GM23338 (cell line): ENCODE measurements around the gene MYO18B. TPM values are rescaled to one million over a fixed set of nuclear protein-coding genes. Genes with fewer than 3 reads are reported as not detected.

Source experiments
- ATAC-seq: fragments of 200-7000 bp; cut with Tn5 transposase; 3 replicates; pipeline ENCODE4 v1.9.1; 2020
- DNase-seq: peaks from one replicate; pipeline ENCODE4 v3.0.0-alpha.2; 2015; ENCODE audit warnings: low spot score
- H2AFZ ChIP-seq: fragments of 200-600 bp; sonication (generic); 2 replicates; pipeline ENCODE4 v1.8.0; 2016; ENCODE audit warnings: antibody characterized with exemption, mild to moderate bottlenecking, moderate library complexity
- H3F3A ChIP-seq: fragments of 200-600 bp; sonication (generic); replicated peaks from 2 replicates; pipeline ENCODE4 v1.8.0; 2017; ENCODE audit warnings: antibody characterized with exemption, mixed run types, low read depth
- H3K27ac ChIP-seq: fragments of 200-600 bp; sonication (generic); 2 replicates; pipeline ENCODE4 v1.6.1; 2016; ENCODE audit warnings: low read depth
- H3K27me3 ChIP-seq: fragments of 200-600 bp; sonication (generic); 2 replicates; pipeline ENCODE4 v1.8.0; 2016; ENCODE audit warnings: mild to moderate bottlenecking, mixed run types, moderate library complexity; ENCODE audit not compliant: insufficient read depth
- H3K36me3 ChIP-seq: fragments of 200-600 bp; sonication (generic); 2 replicates; pipeline ENCODE4 v1.8.0; 2016; ENCODE audit warnings: mild to moderate bottlenecking; ENCODE audit not compliant: insufficient read depth
- H3K4me1 ChIP-seq: fragments of 200-600 bp; sonication (generic); 2 replicates; pipeline ENCODE4 v1.8.0; 2016; ENCODE audit warnings: mild to moderate bottlenecking, moderate library complexity; ENCODE audit not compliant: insufficient read depth
- H3K4me2 ChIP-seq: fragments of 200-600 bp; sonication (generic); 2 replicates; pipeline ENCODE4 v1.7.1; 2017; ENCODE audit warnings: mixed run types
- H3K4me3 ChIP-seq: fragments of 200-600 bp; sonication (generic); 2 replicates; pipeline ENCODE4 v1.6.1; 2016; ENCODE audit warnings: mixed run types
- H3K79me2 ChIP-seq: fragments of 200-600 bp; sonication (generic); replicated peaks from 2 replicates; pipeline ENCODE4 v1.8.0; 2017; ENCODE audit warnings: mild to moderate bottlenecking; ENCODE audit not compliant: insufficient read depth
- H3K9me2 ChIP-seq: fragments of 200-600 bp; sonication (generic); 2 replicates; pipeline ENCODE4 v1.8.0; 2017; ENCODE audit not compliant: insufficient read depth
- H4K20me1 ChIP-seq: fragments of 200-600 bp; sonication (generic); replicated peaks from 2 replicates; pipeline ENCODE4 v1.8.0; 2017; ENCODE audit warnings: mild to moderate bottlenecking; ENCODE audit not compliant: insufficient read depth
- H3K27ac Mint-ChIP-seq: 2 replicates; pipeline ENCODE4 v1.8.0; 2020; ENCODE audit warnings: inconsistent platforms, mild to moderate bottlenecking, moderate library complexity, mixed read lengths
- H3K27me3 Mint-ChIP-seq: 3 replicates; pipeline ENCODE4 v1.8.0; 2022; ENCODE audit warnings: low read depth, mild to moderate bottlenecking, moderate library complexity, mixed read lengths, inconsistent platforms; ENCODE audit not compliant: insufficient read depth, poor library complexity
- H3K36me3 Mint-ChIP-seq: 3 replicates; pipeline ENCODE4 v1.8.0; 2021; ENCODE audit warnings: low read depth, mild to moderate bottlenecking, inconsistent platforms, moderate library complexity, mixed read lengths
- H3K4me1 Mint-ChIP-seq: 3 replicates; pipeline ENCODE4 v1.8.0; 2020; ENCODE audit warnings: mild to moderate bottlenecking, inconsistent platforms, mixed read lengths
- H3K4me3 Mint-ChIP-seq: 3 replicates; pipeline ENCODE4 v1.8.0; 2021; ENCODE audit warnings: moderate library complexity, mild to moderate bottlenecking, inconsistent platforms, mixed read lengths
- H3K9me3 Mint-ChIP-seq: 3 replicates; pipeline ENCODE4 v1.8.0; 2020; ENCODE audit warnings: moderate library complexity, mild to moderate bottlenecking, inconsistent platforms, mixed read lengths
- CREB1 ChIP-seq: fragments of 250-450 bp; sonication (Bioruptor Pico); IDR thresholded peaks from 2 replicates; pipeline ENCODE4 v1.5.0; 2020; ENCODE audit warnings: low read depth, mild to moderate bottlenecking, moderate library complexity
- EZH2 ChIP-seq: fragments of 200-600 bp; sonication (generic); IDR thresholded peaks from one replicate; pipeline ENCODE4 v1.8.0; 2017; ENCODE audit warnings: antibody characterized with exemption, mild to moderate bottlenecking, low read depth; ENCODE audit not compliant: unreplicated experiment
- NANOG ChIP-seq: IDR thresholded peaks from 2 replicates; pipeline ENCODE4 v1.6.1; 2016; ENCODE audit warnings: antibody characterized with exemption, borderline replicate concordance
- POLR2AphosphoS5 ChIP-seq: IDR thresholded peaks from 2 replicates; pipeline ENCODE4 v1.6.1; 2016; ENCODE audit warnings: antibody characterized with exemption, low read depth
- STAT1 ChIP-seq: IDR thresholded peaks from one replicate; pipeline ENCODE4 v1.6.1; 2016; ENCODE audit warnings: antibody characterized with exemption; ENCODE audit not compliant: unreplicated experiment
- ZNF114 ChIP-seq: fragments of 250-450 bp; sonication (Bioruptor Pico); IDR thresholded peaks from 2 replicates; pipeline ENCODE4 v1.5.0; 2020; ENCODE audit warnings: mild to moderate bottlenecking, moderate library complexity
- ZNF331 ChIP-seq: fragments of 250-450 bp; sonication (Bioruptor Pico); IDR thresholded peaks from 2 replicates; pipeline ENCODE4 v1.5.0; 2020; ENCODE audit warnings: low read depth, mild to moderate bottlenecking, moderate library complexity
- polyA plus RNA-seq: library from polyadenylated mRNA; unstranded; fragments of >200 nt; fragmentation: Nextera tagmentation; extraction: Ambion mirVana; gene quantifications from 2 replicates; pipeline ENCODE4 v1.2.1, GENCODE V29; 2016
- total RNA-seq: library from RNA; depleted of rRNA; stranded (reverse); fragments of >200 nt; shearing (Covaris generic); gene quantifications from 2 replicates; pipeline ENCODE4 v1.2.3, GENCODE V29; 2014
- TF ChIP-seq, protein P1 (sequence below): IDR thresholded peaks from 2 replicates; pipeline ENCODE4 v1.6.1; 2016; ENCODE audit warnings: antibody characterized with exemption
- TF ChIP-seq, protein P2 (sequence below): fragments of 250-450 bp; sonication (Bioruptor Pico); IDR thresholded peaks from 2 replicates; pipeline ENCODE4 v1.5.0; 2020; ENCODE audit warnings: mild to moderate bottlenecking, moderate library complexity

Gene MYO18B
- total and polyA plus RNA-seq, 2 experiments from 2014 or later = 0.36 to 0.45 TPM

DNA sequence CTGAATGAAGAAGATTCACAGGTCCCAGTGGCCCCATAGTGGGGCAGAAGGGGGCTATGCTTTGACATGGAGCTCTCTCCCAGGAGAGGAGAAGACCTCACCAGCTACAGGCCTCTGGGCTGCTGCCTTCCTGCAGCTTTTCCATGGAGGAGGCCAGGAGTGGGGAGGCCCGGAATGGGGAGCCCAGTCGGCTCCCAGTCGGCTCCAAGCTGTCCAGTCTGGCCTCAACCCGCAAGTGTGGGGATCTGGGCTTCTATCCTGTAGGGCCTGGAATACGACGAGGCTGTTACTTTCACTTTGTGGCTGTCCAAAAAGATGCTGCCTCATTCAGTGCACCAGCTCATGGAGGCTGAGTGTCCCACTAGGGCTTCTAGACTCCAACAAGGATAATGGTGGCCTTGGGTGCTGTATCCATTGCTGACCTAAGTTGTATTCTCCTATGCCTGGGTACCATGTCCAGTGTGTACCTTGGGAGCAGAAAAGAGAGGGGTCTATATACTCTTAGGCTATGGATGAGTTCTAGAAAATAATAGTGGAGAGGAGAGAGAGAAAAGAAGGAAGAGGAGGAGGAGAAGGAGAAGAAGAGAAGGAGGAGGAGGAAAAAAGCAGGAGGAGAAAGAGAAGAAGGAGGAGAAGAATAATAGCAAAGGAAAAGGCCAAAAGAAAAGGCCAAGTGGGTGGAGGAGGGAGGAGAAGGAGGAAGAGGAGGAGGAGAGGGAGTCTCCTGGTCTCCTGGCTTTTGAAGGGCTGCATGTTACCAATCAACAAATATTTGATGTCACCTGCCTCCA lies 1.1 kb downstream of the MYO18B start:
- no peak for ATAC-seq
- no peak overlapping the region for H3K4me3 ChIP-seq

DNA sequence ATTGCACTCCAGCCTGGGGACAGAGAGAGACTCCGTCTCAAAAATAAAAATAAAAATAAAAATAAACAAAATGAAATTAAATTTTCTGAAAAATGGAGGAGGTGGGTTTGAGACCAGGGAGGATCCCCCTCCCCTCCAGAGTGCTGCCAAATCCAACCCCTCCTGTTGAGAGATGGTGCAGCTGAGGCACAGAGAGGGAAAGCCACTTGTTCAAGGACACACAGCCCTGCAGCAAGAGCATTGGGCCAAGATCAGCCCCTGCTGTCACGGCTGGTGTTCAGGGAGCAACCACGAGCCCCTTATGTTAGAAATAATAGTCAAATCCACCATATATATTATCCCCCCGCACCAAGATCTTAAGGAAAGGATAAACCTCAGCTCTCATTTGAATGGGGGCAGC lies 2.7 kb downstream of the MYO18B start:
- Histone ChIP-seq H2AFZ (no peak overlapping the region), H4K20me1 (no peaks in the 10 kb centered on the region; the same call in 1 of the 2 replicates), H3K36me3 (no peaks in the 10 kb centered on the region), H3K4me3 (no peak overlapping the region), H3K4me2 (no peak overlapping the region), H3K79me2 (no peaks in the 10 kb centered on the region), H3K9me2 (peaks cover 3% of the 10 kb centered on the region; the same call in 1 of the 2 replicates), H3K4me1 (no peaks in the 10 kb centered on the region), H3K27ac (no peak overlapping the region), H3F3A (no peaks in the 10 kb centered on the region), H3K27me3 (no peaks in the 10 kb centered on the region)
- Mint-ChIP-seq H3K9me3 (no peaks in the 10 kb centered on the region; the same call in 1 of the 3 replicates), H3K27me3 (peaks cover 9% of the 10 kb centered on the region), H3K4me1 (peaks cover 13% of the 10 kb centered on the region; the same call in 2 of the 3 replicates), H3K4me3 (no peak overlapping the region), H3K27ac (no peak overlapping the region), H3K36me3 (no peaks in the 10 kb centered on the region)
- DNase-seq = no peak
- ATAC-seq = no peak
- TF ChIP-seq CREB1 (CRISPR knock-in tag) (no peak), STAT1 (no peak), NANOG (no peak), ZNF114 (CRISPR knock-in tag) (no peak), EZH2 (no peak), POLR2AphosphoS5 (no peak), ZNF331 (no peak)
- TF ChIP-seq, protein P1, sequence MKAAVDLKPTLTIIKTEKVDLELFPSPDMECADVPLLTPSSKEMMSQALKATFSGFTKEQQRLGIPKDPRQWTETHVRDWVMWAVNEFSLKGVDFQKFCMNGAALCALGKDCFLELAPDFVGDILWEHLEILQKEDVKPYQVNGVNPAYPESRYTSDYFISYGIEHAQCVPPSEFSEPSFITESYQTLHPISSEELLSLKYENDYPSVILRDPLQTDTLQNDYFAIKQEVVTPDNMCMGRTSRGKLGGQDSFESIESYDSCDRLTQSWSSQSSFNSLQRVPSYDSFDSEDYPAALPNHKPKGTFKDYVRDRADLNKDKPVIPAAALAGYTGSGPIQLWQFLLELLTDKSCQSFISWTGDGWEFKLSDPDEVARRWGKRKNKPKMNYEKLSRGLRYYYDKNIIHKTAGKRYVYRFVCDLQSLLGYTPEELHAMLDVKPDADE = no peak
- TF ChIP-seq, protein P2, sequence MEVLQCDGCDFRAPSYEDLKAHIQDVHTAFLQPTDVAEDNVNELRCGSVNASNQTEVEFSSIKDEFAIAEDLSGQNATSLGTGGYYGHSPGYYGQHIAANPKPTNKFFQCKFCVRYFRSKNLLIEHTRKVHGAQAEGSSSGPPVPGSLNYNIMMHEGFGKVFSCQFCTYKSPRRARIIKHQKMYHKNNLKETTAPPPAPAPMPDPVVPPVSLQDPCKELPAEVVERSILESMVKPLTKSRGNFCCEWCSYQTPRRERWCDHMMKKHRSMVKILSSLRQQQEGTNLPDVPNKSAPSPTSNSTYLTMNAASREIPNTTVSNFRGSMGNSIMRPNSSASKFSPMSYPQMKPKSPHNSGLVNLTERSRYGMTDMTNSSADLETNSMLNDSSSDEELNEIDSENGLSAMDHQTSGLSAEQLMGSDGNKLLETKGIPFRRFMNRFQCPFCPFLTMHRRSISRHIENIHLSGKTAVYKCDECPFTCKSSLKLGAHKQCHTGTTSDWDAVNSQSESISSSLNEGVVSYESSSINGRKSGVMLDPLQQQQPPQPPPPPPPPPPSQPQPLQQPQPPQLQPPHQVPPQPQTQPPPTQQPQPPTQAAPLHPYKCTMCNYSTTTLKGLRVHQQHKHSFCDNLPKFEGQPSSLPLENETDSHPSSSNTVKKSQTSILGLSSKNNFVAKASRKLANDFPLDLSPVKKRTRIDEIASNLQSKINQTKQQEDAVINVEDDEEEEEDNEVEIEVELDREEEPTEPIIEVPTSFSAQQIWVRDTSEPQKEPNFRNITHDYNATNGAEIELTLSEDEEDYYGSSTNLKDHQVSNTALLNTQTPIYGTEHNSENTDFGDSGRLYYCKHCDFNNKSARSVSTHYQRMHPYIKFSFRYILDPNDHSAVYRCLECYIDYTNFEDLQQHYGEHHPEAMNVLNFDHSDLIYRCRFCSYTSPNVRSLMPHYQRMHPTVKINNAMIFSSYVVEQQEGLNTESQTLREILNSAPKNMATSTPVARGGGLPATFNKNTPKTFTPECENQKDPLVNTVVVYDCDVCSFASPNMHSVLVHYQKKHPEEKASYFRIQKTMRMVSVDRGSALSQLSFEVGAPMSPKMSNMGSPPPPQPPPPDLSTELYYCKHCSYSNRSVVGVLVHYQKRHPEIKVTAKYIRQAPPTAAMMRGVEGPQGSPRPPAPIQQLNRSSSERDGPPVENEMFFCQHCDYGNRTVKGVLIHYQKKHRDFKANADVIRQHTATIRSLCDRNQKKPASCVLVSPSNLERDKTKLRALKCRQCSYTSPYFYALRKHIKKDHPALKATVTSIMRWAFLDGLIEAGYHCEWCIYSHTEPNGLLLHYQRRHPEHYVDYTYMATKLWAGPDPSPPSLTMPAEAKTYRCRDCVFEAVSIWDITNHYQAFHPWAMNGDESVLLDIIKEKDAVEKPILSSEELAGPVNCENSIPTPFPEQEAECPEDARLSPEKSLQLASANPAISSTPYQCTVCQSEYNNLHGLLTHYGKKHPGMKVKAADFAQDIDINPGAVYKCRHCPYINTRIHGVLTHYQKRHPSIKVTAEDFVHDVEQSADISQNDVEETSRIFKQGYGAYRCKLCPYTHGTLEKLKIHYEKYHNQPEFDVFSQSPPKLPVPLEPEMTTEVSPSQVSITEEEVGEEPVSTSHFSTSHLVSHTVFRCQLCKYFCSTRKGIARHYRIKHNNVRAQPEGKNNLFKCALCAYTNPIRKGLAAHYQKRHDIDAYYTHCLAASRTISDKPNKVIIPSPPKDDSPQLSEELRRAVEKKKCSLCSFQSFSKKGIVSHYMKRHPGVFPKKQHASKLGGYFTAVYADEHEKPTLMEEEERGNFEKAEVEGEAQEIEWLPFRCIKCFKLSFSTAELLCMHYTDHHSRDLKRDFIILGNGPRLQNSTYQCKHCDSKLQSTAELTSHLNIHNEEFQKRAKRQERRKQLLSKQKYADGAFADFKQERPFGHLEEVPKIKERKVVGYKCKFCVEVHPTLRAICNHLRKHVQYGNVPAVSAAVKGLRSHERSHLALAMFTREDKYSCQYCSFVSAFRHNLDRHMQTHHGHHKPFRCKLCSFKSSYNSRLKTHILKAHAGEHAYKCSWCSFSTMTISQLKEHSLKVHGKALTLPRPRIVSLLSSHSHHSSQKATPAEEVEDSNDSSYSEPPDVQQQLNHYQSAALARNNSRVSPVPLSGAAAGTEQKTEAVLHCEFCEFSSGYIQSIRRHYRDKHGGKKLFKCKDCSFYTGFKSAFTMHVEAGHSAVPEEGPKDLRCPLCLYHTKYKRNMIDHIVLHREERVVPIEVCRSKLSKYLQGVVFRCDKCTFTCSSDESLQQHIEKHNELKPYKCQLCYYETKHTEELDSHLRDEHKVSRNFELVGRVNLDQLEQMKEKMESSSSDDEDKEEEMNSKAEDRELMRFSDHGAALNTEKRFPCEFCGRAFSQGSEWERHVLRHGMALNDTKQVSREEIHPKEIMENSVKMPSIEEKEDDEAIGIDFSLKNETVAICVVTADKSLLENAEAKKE (CRISPR knock-in tag) = no peak

More for the DNA sequence above, 1.1 kb downstream of the MYO18B start:
- no peaks in the 10 kb centered on the region; the same call in 2 of the 3 replicates for H3K9me3 Mint-ChIP-seq
- Histone ChIP-seq H3K4me2 (no peak overlapping the region), H3K36me3 (no peaks in the 10 kb centered on the region), H3K9me2 (peaks cover 3% of the 10 kb centered on the region; the same call in 1 of the 2 replicates), H3K4me1 (no peaks in the 10 kb centered on the region), H3K27me3 (no peaks in the 10 kb centered on the region), H3F3A (no peaks in the 10 kb centered on the region), H3K79me2 (no peaks in the 10 kb centered on the region), H2AFZ (no peak overlapping the region), H4K20me1 (no peaks in the 10 kb centered on the region; the same call in 1 of the 2 replicates), H3K27ac (no peak overlapping the region)
- H3K27me3 Mint-ChIP-seq = peaks cover 6% of the 10 kb centered on the region
- no peak overlapping the region for H3K4me3 Mint-ChIP-seq
- H3K4me1 Mint-ChIP-seq = peaks cover 13% of the 10 kb centered on the region; the same call in 2 of the 3 replicates
- DNase-seq = no peak
- no peak for TF ChIP-seq NANOG
- no peak for TF ChIP-seq EZH2
- TF ChIP-seq POLR2AphosphoS5 = no peak
- H3K36me3 Mint-ChIP-seq = no peaks in the 10 kb centered on the region
- no peak overlapping the region for H3K27ac Mint-ChIP-seq
